CD4-positive, alpha-beta T cell treated with Interleukin-15 for 1 hour (primary cell): Measurements from ENCODE around the gene NDRG2.
"Not testable (repeated sequence)": the region's sequence is repeated elsewhere in the genome, so short reads cannot be mapped to it uniquely, and the experiment has no call there.

Experiments
- DNase-seq: peaks from one replicate; pipeline ENCODE4 v3.0.0-alpha.2; 2020

The NDRG2 gene

DNA sequence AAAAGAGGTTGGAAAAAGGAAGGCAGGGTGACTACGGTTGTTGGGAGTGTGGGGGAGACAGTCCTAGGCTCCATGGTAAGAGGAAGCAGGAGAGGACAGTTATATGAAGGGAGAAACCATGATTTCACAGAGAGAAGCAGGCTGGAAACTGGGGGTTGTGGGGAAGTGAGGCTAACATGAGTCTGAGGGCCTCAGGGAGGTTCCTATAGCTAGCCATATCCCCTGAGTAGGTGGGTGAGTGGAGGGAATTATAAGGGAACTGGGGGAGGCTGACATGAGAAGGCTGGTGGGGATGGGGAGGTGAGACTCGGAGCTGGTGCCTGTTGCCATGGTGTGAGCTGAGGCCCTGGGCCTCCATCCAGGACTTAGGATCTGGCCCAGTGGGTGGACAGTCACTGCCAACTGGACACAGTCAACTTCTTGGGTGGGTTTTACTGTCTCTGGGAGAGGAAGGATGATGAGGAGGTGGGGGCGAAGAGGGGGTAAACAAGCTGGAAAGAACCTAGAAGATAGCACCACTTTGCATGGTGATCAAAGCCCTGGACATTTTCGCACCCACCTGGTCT lies 8.4 kb upstream of the NDRG2 start:
- DNase-seq, result no peak

DNA sequence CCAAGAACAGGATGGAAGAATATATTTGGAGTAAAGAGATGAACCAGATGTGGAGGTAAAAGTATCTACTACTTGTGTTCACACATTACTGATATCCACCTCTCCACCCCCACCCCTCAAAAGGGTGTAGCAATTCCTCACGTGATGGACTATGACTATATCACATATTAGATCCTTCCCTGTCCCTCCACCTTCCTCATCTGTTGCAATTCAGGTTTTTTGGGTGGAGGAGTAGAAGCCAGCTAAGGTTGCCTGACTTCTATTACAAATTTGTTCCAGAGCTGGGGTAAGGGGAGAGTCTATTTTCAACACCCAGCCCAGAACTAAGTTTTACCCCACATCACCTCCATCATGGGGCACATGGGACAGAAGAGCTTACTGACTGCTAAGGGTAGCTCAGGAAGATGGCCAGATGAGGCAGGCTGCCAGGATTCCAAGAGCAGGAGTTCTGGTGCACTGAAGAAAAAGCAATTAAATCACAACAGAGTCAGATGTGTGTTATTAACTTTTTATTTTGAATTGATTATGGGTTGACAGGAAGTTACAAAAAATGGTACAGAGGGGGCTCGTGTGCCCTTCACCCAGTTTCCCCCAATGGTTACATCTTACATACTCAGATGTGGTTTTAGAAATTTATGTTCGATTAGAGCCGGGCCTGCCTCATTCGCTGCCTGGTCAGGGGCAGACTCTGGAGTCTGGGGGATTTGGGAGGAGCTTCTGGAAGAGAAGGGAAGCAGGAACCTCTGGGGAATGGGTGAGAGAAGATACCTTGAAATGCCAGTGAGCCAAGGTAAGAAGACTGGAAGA lies 7.7 kb upstream of the NDRG2 start:
- DNase-seq, result no peak

DNA sequence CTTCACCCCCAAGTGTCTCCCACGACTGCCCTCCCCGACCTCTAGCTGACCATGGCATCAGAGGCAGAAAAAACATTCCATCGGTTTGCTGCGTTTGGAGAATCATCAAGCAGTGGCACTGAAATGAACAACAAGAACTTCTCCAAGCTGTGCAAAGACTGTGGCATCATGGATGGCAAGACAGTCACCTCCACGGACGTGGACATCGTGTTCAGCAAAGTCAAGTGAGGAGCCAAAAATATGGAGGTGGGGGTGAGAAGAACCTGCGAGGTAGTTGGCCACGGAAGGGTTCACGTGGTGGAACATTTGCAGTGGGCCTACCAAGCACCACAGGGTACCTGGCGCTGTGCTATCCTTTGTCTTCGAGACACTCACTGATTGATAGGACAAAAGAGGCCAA lies 5.7 kb upstream of the NDRG2 start:
- DNase-seq, result no peak

DNA sequence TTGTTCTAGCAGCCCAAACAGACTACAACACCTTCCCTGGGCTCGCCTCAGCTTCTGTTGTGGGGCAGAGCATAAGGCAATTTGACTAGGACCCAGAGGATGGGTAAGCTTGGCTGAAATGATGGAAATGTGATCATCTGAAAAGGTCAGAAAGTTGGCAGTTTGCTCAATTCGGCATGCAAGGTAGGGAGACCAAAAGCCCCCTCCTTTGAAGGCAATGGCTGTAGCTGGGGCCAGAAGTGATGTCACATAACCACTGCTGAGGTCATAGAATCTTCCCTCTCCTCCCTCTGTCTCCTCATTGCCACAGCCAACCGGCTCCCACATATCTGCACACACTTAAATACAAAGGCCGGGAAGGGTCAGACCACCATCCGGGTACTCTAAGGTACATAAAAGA lies 5.1 kb upstream of the NDRG2 start, which contains the start of gene TPPP2:
Gene TPPP2 (plus strand): TSS at position 301 of the 400 bp plus-strand sequence. CDS start 365 bp downstream, outside the sequence.
- no peak for DNase-seq

DNA sequence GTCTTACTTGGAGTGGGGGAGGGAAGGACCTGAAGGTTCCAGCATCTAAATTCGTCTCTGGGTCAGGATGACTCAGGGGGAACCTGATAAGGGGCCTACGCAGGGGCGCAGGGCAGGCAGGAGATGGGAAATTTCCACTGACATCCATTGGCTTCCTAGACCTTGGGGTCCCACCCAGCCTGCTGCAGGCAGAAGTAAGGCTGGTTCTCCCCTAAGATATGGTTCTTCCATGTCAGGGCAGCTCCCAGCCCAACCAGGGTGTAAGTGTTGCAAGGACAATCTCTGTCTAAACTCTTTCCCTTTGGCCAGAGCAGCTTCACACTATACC lies 2.1 kb upstream of the NDRG2 start:
- DNase-seq, result no peak

DNA sequence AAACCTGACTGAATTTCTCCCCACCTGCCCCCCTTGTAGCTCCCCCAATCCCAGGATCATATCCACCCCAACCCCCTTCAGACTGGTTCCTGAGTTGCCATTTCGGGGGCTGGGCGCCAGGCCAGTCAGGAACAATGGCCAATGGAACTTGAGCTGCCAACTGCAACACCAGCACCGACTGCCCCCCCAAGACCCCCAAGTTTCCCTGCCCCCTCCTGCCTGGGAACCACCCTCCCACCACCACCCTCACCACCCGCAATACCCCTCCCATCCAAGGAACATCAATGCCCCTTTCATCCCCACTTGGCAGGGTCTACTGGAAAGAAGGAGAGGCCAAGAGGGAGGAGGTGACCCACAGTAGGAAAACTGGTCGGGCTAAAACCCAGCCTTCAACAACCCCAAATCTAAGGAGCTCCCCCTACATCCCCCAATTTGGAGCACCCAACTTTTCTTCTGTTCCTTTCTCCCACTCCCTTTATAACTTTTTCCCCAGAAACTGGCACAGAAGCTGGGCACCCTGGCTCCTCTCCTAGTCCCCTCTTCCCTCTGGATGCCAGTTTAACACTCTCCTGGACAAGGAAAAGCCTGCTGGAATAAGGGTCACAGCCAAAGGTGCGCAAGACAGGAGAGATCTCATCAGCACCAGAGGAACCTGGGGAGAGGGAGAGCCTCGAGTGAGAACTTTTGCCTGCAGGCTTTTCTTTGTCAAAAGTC lies 1.6 kb upstream of the NDRG2 start:
- DNase-seq, result no peak

DNA sequence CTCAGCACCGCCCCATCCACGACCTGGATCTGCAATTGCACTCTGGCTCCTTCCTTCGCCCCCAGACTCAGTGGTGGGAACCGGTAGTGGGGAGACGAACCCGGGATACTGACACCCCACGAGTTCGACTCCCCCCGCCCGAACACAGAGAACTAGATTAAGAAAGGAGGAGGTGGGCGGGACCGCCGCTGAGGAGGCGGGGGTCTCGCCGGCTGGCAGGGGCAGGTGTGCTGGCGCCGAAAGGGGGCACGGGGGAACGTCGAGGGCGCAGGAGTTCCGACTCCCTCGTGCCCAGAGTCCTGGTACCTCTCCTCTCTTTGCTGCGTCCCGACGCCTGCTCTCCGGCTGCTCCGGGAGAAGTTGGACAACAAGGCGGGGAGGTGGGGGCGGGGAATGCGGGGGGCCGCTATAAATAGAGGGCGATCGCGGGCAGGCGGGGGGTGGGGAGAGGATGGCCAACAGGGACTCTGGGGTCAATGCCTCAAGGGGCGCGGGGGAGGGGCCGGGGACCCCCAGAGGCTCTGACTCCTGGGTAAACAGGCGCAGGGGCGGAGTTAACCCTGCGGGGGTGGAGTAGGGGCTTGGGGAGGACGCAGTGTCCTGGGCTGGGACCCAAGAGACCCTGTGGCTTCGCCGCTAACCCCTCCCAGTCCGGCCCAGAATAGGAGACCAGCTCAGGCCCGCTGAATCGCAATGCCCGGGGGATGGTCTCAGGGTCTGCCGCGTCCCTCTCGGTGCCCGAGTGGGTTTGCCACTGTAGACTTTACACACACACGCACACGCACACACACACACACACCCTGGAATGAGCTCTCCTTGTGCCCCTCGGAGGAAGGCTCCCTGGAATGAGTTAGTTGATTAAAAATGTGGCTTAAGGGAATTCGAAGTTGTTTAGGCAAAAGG lies 761 bp upstream of the NDRG2 start:
- DNase-seq, result no peak

DNA sequence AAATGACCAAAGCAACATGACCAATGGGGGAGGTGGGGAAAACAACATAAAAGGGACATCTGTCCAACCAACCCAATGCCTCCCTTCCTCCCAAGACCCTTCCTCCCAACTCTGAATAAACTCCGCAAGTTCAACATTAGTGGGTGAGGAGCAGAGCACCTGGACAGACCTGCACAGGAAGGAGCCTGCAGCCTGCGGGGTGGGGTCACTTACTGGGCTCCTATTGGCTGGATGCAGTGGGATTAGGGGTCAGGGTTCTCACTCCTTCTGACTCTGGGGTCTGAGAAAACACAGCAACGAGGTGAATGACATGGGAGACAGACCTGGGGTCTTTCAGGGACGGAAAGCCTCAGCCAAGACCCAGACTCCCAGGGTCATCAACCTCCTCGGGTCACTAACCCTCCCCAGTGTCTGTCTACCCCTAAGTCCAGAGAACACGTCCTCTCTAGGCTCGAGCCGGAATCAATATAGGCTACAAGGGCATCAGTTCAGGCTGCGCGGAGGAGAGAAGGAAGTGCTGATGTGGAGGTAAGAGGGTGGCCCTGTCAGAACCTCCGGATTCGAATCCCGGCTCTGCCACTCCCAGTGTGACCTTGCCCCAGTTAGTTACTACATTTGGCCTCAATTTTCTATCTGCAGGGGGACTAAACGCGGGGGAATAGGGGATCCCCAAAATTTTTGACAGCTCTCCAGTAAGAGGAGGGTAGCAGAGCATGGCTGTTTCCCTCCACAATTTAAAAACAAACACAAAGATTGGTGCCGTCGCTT lies 860 bp downstream of the NDRG2 start:
- DNase-seq, result no peak

DNA sequence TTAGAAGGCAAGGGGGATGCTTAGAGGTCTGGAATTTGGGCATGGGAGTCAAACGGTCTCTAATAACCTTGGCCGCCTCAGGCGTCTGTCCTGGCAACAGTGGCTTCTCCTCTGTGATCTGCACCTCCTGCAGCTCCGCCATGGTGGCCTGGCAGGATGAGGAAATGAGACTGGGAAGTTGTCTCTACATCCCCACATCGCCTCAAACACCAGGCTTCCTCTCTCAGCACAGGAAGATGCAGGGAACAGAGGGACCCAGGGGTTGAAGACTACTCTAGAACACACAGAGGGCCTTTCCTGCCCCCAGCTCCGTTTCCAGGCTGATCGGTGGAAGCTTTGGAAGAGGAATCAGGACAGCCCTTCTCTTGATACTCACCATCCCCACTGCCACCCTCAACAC lies 1.7 kb downstream of the NDRG2 start:
- DNase-seq, result no peak

DNA sequence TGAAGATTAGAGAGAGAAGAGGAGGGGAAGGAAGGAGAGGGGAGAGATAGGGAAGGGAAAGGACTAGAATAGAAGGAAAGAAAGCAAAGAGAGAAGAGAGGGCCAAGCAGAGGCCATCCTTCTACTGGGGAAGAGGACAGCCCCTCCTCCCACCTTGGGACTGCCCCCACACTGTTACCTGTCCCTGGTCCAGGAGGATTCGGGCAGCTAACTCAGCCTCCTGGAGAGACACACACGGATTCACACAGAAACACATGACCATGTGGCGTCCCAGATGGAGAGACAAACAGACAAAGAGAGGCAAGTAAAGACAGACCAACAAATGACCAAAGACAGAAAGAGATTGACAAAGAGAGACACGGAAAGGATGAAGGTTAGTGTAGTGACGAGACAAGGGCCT lies 2.2 kb downstream of the NDRG2 start:
- DNase-seq, result no peak

DNA sequence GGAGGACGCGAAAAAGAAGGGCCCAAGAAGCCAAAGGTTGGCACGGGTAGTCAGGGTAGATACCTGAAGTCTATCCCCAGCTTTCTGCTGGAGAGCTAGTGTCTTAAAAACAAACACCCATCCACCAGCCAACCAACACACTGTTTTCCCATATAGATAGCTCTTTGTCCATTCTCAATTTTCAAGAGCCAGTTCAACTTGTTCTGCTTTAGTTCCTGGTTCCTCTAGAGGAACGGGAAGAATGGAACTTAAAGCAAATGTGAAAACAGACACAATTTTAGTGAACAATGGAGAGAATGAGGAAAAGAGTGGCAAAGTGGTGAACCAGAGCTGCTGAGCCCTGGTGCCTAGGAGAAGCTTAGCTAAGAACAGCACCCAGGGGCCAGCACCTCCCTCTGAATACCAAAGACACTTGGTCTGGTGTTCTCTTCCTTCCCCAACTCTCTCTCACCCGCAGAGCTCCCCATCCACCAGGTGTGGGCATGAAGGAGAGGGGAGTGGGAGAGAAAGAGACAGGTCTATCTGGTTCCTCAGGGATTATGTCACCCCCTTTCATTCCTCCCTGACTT lies 3.8 kb downstream of the NDRG2 start:
- no peak for DNase-seq

DNA sequence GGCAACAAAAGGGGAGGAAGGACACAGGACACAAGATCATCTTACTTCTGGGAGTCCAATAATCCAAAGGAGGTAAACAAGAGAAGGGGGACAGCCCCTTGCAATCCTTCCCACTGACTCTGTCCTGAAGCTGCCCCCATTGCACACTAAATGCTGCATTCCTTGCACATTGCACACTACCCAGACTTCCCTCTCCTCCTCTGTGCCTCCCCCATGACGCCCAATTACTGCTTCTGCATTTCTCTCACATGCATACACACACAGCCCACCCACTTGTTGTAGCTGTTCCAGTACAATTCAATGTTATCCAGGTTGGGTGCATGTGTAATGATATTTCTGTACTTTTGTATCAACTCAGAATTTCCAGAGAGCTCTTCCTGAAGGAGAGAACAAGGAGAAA lies 5.5 kb downstream of the NDRG2 start:
- DNase-seq, result no peak

DNA sequence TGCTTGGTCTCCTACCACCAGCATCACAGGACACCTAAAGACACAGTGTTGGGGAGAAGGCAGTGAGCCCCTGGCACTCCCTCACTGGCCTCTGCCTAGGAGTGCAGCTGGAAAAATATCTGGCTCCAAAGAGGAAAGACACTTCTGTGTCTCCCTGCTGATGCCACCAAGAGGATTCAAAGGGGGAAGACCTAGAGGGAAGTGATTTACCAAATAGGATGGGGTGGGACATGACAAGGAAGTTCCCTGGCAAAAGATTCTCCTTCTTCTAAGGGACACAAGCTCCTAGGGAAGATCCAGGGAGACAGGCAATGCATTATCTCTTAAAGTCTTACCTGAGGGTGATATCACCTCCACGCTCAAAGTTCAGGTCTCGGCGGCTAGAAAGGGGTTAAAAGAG lies 6.1 kb downstream of the NDRG2 start:
- no peak for DNase-seq

DNA sequence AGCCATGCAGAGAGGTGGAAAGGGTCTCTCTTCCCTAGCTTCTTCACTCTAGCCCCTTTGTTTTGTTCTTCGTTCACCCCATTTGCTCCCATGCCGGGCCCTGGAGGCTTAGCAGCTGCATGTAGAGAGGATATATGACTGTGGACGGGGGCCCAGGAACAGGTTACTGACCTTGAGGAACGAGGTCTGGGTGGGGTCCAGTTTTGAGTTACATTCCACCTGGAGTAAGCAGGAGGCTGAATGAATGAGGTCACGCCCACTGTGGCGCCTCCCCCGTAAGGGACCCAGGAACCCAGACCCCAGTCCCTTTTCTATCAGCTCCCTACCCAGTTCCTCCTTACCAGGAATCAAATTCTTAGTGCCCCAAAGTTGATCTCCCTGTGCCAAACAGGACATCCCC lies 6.6 kb downstream of the NDRG2 start:
- DNase-seq, result no peak

DNA sequence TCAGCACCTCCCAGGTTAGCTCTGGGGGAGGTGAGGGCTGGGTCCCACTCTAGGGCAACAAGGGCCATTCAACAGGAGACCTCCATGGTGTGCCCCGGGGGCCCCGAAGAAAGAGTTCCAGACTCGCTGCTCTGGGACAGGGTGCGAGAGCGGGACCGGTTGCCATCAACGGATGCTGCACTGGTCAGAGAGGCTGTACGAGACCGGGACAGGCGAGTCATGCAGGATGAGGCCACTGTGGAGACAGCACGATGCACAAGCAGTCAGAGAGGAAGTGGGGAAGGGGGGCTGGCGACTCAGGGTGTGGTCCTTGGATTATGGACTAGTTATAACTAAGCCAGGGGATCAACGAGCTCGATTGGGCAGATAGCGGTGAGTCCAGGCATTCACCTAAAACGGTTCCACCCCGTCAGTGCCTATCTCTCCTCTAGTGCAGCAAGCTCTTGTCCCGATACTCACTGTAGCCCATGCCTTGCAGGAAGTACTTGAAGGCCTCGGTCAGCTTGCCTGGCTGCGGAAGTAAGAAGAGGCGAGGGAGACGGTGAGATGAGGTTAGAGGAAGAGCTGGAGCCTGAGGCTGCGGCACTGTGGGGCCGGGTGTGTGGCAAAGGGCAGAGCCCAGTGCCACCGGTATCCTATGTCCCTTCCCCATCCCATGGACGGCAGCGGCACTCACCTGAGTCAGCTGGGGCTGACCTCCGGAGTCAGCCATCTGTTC lies 7.2 kb downstream of the NDRG2 start:
- no peak for DNase-seq

DNA sequence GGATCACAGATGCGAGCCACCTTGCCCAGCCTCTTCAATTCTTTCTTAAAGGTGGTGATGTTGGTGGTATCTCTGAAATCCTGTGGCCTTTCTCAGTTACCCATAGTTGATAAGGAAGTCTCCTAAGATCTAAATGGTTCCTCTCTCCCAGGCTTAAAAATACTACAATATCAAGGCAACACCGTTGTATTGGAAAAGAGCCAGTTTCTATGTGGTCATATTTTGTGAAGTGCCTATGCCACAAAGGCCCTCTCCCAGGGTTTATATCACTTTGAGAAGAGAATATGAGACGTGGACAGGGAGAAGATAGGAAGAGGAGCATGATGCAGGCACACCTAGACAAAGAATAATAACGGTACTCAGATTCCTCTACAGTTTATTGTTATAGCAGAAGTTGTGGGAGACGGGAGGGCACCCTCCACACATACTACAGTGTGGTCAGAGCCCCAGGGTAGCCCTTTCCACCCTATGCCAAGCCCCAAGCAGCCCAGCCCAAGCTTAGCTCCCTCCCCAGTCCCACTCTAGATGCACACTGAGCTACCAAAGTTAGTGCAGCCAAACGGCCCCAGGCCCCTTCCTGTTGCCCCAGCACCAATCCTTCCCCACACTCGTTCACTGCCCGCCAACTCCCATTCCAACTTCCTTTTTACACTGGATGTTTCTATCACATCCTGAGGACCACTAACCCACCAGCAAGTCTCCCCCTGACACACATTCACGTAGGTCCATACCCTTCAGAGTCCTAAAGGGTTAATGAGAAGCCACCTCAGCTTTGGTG lies 8.3 kb downstream of the NDRG2 start:
- DNase-seq, result no peak

DNA sequence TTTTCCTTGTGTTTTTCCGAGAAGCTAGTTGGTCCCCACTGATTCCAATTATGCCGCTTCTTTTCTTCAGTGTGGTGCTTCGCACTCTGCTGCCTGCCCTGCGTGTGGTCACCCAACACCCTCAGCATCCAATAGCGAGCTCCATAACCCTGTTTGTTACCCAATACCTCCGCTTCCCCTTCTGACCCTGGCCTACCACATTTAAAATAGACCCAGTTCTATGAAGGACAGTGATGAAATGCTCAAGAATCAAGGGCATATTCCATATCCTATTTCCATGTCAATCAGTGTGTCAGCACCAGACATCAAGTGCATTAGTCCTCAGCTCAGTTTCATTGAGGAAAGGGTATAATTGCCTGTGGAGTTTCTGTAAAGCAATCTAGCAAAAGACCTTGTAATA lies 9.5 kb downstream of the NDRG2 start:
- no peak for DNase-seq

DNA sequence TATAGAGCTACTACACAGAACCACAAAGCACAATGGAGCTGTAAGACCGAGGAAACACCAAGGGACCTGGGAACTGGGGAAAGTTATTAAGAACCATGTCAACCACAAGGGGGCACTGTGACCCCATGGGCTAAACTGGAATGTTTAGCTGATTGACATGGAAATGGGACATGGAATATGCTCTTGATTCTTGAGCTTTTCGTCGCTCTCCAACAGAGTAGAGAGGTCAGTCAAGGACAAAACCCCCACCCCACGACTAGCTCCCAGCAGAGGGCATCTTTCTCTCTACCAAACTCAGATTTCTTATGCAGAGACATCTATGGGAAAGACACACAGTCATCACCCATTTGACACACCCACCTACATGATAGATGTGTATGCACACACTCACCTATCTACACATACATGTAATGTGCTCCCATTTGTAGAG lies 10.1 kb downstream of the NDRG2 start:
- peak; percentile 71 for DNase-seq

DNA sequence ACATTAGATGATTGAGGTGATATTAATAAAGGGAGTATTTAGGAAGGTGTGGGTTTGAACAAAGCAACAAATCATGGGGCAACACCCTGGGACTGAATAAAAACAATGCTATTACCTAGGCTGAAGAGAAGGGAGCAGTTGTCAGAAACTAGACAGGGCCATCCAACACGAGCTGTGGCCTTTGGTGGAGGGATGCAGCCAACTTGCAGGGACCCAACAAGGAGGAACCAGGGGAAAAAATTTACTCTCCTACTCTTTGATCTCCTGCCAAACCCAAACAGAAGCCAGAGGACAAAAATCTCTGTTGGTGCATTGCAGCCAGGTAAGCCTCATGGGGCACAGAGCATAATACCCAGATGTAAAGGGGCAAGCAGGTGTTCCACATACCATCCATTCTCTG lies 13.7 kb downstream of the NDRG2 start:
- no peak for DNase-seq

DNA sequence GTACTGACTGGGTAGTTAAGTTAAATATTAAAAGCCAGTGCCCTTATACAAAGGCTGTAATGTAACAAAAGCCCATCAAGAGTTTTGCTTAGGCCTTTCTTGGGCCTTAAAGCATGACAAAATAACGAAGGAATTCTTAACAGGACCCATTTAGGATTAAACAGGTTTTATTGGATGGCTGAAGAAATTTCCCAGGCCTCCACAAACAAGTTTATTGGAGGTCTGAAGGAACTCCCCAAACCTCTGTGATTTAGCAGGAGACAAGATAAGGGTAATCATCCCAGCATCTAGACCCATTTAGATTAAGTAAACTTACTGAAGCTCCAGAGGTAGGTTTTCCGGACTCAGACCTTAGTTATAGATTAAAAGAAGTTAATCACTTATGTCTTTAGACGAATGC lies 15.1 kb downstream of the NDRG2 start:
- DNase-seq, result not testable (repeated sequence)
